T47D (cell line): Measurements from ENCODE around the gene KCNK18.

ENCODE experiments used
- DNase-seq, 2 experiments: peaks; one replicate each; pipeline versions ENCODE4 v3.0.0 to v3.0.0-alpha.2; 2011 to 2012; ENCODE audit warnings: low read depth in 1 of 2, low spot score in 1 of 2
- JUND ChIP-seq: IDR thresholded peaks from 2 replicates; pipeline ENCODE4 v1.6.1; 2012; ENCODE audit warnings: low read depth
- in situ Hi-C: cut with HindIII; loops from 2 replicates; pipeline ENCODE4 v1.10.0; 2016; ENCODE audit warnings: low sequenced_read_pairs, low pct_unique_long_range_greater_than_20kb

Gene KCNK18

DNA sequence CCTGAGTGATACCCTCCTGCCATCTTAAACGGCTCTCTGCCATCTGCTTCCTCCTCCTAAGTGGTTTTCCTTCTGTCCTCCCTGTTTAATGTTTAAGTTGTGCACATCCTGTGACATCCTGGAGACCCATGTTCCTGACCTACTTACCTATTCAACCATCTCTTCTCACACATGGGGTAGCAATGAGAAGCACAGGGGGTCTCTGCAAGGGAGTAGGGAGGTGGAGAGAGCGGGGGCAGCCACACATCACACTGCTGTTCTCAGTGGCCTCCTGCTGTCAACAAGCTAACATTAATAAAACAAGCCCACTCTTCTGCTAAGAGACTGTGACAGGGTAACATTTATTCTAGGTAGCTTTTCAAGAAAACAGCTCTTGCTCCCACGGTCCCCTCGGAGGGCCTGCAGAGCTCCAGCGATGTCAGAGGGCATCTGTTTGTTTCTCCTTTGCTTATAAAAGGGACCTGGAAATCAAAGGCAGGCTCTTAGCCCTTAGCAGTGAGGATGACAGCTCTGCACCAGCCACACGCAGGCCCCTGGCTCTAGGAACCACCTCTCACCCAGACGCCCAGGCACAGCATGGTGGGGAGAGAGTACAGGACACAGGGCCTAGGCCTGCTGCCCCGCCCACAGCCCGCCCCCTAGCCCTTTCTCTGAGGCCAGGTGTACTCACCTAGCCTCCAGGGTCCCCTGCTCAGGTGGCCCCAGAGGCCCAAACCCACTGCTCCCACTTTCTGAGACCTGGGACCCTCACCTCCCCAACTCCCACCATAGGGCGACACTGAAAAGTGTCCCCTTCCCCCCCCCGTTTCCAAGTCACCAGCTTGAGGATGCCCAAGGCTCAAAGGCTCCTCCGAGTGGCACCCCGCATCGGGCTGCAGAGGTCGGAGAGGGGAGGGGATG is 42.7 kb downstream of the KCNK18 start:
- TF ChIP-seq JUND: no peak
- in situ Hi-C loops: no loop called here
- DNase-seq: no peak

DNA sequence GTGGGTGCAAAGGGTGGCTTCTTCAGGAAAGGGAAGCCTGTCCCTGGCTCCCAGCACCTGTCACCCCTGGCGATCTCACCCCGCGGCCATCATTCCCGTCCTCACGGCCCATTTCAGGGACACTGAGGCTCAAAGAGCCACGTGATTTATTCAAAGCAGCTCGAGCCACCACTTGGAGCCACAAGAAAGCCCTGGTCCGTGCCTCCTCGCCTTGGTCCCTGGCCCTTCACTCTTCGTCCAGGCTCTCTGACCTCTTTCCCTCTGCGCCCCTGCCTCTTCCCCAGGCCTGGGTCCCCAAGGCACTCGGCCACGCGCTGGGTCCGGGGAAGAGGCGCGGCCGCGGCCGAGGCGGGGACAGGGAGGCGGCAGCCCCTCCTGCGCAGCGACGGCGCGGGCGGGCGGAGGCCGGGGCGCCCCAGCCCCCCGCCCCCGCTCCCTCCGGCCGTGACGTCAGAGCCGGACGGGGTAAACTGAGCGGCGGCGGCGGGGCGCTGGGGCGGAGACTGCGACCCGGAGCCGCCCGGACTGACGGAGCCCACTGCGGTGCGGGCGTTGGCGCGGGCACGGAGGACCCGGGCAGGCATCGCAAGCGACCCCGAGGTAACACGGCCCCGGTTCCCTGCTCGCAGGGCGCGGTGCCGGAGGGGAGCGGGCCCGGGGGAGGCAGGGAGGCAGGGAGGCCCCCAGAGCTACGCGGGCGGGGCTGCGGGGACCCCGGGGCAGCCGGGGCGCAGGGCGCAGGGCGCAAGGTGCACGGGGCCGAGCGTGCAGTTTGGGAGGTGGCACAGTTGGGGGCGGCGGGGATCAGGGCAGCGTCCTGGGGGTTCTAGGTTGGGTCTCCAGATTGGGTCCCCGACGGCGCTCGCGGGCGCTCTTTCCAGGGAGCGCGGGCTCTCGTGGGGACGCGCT is 43.6 kb downstream of the KCNK18 start, which contains the start of gene SLC18A2:
SLC18A2 (plus strand) TSS at position 494 of the 909 bp plus-strand sequence. CDS start 580 bp downstream, outside the sequence.
- in situ Hi-C loops: no loop called here
- TF ChIP-seq JUND: no peak
- no peak for DNase-seq

DNA sequence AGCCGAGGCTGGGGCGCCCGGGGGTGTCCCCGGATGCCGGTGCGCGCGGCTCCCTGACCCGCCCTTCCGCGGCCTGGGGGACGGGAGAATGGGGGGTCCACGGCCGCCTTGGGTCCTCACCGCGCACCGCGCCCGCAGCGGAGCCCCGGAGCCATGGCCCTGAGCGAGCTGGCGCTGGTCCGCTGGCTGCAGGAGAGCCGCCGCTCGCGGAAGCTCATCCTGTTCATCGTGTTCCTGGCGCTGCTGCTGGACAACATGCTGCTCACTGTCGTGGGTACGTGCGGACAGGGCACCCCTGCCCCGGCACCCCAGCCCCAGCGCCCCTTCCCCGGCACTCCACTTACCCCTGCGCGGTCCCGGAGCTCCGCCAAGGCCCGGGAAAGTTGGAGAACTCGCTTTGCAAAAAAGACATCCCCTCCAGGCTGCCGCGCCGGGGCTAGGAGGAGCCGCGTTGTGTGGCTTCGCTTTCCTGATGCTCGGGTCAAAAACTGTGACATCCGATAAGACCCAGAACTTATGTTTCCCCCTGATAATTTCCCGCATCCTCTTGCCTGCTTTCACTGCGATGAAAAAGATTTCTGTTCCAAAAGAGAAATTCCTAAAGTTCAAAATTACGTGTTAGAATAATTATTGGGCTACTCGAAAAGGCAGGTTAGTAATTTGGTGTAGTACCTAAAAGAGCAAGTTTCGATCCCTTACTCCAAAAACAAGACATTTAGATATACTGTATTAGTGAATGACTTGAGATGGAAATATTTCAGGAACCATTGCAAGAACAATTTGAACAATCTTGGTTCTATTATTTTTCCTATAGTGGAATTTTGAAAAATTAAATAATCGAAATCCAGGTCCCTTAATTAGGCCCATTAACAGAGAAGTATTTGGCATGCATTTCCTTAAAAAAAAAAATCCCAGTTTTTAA is 44.5 kb downstream of the KCNK18 start:
- peak in 1 of 2 experiments; percentile 65 for DNase-seq
- in situ Hi-C loops: no loop called here

DNA sequence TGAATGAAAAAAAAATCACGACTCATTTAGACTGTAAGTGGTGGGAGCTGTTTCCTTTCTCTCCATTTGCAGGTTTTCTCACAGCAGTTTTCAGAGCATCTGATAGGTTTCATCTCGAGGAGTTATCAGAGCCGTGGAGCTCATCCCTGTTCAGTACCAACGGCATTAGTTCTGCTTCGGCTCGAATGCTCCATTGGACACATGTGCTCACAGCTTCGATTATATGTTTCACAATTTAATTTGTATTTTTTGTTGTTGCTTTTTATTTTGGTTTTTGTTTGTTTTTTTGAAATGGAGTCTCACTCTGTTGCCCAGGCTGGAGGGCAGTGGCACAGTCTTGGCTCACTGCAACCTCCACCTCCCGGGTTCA is 45.2 kb downstream of the KCNK18 start:
- DNase-seq: no peak
- in situ Hi-C loops: no loop called here
- TF ChIP-seq JUND: no peak

More for the DNA sequence above, 44.5 kb downstream of the KCNK18 start:
- TF ChIP-seq JUND: no peak

DNA sequence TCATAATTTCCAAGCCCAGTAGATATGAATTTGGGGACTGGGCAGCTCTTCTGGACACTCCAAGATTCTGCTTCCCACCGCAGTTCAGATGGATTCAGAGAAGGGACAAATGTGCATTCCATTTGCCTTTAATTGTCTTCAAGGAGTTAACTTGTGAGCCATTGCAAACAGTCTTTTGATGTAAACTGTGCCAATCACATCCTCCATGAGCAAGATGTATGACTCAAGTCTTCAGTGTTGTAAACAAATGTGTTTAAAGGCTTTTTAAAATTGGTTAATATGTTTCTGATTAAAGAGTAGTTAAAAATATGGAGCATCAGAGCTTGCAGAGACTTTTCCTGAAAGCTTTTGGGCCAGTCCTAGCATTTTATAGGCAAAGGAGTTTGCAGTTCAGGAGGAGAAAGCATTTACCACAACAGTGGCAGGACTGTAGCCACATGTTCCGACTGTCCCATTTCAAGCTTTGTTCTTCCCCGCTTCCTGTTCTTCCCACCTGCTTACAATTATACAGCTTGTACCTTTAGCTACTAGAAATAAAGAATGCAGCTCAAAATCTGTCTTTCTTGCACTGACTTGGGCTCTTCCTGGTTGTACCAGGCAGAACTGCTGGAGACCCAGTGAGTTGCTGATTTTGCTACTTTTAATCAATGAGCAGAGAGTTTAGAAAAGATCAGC is 49.8 kb downstream of the KCNK18 start:
- no peak for DNase-seq
- no peak for TF ChIP-seq JUND
- in situ Hi-C loops: no loop called here

DNA sequence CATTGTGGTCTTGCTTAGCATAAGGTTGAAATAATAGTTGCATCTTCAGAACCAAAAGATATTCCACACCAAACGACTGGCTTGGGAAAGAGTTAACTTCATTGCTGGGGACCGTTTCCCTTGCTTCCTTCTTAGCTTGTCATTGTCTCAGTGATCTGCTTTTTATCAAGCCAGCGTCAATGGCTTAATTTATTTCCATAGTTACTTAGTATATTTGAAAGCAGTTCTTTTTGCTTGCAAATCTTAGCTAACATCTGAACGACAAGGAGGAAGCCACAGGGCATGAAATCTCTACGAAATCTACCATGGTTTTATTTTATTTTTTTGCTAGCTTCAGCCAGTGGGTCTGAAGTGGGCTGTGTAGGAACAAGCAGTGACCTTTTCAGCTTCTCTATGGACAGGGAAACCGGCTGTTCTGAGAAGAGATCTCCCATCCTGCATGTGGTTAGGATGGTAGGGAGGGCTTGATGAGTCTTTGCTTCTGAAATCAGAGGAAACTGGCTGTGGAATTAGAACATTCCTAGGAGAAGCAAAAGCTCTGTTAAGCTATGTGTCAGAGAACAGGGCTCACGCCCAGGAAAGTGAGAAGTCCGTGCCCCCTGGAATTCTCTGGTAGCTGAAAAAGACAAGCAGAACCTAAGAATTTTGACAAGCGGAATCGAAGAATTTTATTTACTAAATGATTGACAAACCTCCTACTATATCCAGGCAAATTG is 51.6 kb downstream of the KCNK18 start:
- DNase-seq: no peak
- in situ Hi-C loops: no loop called here
- no peak for TF ChIP-seq JUND

DNA sequence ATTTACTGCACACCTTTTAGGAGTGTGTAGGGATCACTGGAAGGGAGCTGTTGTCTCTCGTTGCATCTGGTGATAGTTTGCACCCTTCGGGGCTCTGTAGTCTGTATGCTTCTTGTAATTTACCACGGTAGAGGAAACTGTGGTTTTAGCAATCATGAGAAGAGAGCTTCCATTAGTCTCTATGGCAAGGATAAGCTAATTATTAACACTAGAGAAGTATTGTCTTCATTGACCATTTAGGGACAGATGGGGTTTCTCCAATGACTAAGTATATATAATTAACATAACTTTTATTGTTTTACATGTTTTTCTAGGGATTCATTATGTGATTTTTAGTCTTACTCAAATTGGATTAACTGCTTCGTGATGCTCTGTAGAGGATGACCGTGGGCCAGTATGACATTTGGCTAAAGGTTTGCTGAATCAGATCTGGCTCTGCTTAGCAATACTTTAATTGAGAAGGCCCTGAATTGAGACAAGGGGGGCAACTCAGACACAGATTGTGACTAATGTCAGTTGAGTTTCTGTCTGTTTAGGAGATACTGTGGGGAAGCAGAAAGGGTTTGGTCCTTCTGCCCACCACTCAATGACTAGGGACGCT is 52.3 kb downstream of the KCNK18 start:
- DNase-seq: no peak
- in situ Hi-C loops: no loop called here
- no peak for TF ChIP-seq JUND

DNA sequence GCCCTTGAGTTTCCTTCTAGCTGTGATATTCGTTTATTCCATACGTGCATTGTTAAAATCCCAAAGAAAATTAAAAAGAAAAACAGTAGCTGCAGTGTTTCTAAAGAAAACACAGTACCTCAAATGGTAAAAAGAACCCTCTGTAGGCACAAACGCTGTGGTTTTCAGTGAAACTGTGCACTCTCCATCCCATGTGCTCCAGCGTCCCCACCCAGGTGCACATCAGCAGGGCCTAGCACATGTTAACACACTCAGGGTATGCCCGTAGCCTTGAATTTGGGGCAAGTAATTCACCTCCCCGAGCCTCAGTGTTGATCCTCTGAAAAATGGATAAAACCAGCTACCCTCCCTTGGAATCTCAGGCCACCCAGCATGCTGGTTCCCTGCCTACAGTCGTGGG is 53.1 kb downstream of the KCNK18 start:
- no peak for TF ChIP-seq JUND
- DNase-seq: no peak
- in situ Hi-C loops: no loop called here

DNA sequence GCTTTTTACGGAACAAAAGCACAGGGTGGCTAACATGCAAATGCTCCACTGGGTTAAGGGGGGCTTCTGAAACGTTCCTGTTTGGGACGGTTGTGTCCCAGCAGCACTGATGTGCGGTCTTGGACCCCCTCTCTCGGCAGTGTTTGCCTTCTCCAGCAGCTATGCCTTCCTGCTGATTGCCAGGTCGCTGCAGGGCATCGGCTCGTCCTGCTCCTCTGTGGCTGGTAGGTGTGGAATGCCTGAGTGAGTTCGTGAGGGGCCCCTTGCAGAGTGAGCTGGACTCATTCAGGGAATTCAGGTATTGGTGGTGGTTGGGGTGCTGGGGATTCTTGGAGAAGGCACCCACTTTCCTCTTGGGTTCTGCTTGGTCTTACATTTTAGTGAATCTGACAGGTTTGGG is 56.6 kb downstream of the KCNK18 start:
- DNase-seq: no peak
- no peak for TF ChIP-seq JUND
- in situ Hi-C loops: no loop called here

DNA sequence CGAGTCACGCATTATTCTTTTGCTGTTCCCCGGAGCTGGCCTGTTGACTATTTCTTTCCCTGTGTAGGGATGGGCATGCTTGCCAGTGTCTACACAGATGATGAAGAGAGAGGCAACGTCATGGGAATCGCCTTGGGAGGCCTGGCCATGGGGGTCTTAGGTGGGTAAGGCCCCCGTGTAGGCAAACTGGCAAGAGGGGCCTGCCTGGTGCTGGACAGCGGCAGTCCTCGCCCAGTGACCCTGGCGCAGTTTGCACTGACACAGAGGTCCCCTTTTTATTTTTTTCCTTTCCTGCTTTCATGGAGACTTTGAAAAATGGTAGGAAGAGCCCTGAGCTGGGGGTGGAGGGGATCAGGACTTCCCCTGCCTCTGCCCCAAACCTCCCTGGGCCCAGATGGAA is 57.0 kb downstream of the KCNK18 start:
- in situ Hi-C loops: no loop called here
- no peak for DNase-seq
- no peak for TF ChIP-seq JUND
